GM19099 (cell line): ENCODE results near the gene KRT37.

Experiments
- POLR2A ChIP-seq: IDR thresholded peaks from 3 replicates; pipeline ENCODE4 v1.6.1; 2011; ENCODE audit warnings: low read depth; ENCODE audit not compliant: insufficient read length; ENCODE audit errors: extremely low read depth

The KRT37 gene

DNA sequence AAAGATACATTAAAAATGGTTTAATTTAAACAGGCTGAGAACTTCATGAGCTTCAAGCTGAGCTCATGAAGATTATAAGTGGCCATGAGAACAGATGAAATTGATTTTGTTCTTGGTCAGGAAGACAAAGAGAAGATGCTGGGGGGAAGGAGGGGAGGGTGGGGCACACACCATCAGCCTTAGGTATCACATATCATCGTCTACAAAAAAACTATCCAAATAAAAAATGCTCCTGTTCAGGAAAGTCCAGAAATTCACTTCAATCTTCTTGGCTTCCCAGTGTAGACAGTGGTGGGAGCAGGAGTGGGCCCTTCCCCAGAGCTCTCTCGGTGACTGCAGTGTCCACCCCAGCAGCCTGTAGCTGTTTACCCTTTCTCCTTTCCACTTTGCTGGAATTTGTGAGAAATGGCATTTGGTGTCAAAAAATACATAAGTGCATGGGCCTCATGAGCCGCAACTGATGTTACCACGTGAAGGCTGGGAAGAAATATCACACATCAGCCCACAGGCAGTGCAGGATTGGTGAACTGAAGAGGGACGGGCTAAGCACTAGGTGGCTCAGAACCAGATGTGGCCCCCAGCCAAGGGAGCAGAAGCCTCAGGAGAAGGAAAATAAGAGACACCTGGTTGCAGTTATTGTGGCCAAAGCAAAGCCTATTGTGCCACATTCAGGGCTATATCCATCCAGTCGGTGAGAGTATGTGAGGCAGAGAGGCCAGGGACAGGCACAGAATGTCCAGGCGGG lies 6.1 kb downstream of the KRT37 start:
- TF ChIP-seq POLR2A: no peak

DNA sequence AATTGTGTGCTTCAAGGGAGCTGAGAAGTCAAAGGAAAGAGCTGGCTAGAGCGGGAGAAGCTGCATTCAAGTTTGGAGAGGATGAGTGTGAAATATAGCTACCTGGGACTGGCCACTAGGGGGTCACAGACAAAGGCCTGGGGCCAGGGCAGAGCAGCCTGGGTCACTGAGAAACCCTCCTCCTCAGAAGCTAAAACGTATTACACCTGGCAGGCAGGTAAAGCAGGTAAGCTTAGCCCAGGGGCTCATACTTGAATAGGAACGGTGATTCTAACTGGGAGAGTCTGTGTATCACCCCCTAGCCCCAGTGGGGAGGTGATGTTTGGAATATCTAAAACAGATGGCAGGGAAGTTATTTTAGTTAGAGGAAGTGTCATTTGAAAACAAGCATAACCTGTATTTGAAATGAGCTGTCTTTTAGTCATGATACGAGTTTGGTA lies 6.8 kb downstream of the KRT37 start:
- TF ChIP-seq POLR2A: no peak

DNA sequence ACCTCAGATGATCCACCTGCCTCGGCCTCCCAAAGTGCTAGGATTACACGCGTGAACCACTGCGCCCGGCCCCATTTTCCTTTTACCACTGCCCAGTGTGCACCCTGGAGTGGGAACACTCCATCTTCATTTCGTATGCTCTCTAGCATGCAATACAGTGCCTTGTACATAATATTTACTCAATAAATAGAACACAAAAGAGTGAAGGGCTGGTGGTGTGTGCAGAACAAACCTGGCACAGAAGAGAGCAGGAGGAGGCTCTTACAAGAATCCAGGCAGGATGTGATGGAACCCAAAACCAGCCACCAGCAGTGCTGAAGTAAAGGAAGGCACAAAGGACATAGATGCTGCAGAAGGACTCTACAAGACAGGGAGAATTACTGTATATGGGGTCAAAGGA lies 7.3 kb downstream of the KRT37 start:
- no peak for TF ChIP-seq POLR2A

DNA sequence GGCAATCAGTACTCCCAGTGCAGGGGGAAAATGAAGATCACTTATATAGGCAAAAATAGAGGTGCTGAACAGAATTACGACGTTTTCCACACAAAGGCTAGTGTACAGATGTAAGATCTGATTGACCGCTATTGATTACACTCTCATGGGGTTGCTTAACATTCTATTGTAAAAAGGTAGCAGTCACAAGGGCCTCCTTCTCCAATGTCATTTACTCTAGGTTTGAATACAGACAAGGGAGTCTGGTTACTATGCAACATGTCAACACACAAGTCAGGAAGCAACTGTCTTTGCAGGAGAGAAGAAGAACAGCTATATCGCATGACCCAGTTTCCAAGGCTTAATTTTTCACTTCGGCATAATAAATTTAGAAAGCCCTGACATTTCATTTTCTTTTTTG lies 7.9 kb downstream of the KRT37 start:
- TF ChIP-seq POLR2A: no peak

DNA sequence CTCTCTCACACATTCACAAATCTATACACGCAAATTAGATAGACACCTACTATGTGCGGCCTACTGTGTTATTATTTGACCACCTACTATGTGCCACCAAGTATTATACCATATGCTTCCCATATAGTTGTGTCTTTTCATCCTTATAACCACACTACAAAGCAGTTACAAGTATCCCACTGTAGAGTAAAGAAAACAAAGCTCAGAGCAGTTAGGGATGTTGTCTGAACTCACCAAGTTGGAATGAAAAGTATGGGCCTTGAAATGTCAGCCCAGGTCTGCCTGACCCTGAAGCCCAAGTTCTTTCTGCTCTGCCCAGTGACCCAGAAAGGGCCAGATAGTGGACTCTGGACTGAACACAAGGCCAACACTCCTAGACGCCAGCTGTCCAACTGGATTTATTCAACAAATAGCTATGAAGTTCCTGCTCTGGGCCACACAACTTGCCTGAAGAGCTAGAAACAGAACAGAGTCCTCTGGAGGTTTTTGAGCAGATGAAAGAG lies 8.5 kb downstream of the KRT37 start:
- no peak for TF ChIP-seq POLR2A

DNA sequence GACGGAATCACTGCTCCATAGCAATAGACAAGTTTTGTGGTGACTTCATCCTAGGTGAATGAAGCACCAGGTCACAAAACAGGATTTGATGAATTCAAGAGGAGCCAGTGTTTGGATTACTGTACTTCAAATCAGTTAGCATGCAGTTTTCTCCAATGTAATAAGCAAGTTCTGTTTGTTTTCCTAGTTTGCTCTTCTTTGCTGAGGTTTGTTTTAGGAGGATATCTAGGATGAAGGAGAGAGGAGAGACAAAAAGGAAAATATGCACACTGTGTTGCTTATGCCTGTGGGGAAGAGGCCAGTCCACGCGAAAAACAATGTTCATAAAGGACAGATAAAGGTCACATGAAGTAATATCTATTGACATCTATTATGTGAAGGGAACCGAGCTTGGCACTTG lies 9.0 kb downstream of the KRT37 start:
- TF ChIP-seq POLR2A: no peak

DNA sequence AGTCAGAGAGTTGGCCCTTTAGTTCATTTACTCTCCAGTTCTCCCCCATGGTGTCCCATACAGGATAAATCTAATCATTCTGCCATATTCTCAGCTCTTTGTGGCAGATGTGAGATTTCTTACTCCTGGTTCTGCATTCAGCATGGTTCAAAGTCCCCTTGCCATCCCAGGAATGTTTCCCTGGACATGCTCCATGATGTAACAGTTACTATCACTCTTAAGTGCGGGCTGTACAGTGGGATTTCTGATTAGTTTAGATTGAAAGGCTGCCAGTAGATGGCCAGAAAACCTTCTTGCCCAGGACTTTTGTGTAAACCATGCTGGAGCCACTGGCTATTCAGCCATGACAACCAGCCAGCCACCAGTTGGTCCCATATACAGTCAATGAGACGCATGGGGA lies 10.4 kb downstream of the KRT37 start:
- no peak for TF ChIP-seq POLR2A

DNA sequence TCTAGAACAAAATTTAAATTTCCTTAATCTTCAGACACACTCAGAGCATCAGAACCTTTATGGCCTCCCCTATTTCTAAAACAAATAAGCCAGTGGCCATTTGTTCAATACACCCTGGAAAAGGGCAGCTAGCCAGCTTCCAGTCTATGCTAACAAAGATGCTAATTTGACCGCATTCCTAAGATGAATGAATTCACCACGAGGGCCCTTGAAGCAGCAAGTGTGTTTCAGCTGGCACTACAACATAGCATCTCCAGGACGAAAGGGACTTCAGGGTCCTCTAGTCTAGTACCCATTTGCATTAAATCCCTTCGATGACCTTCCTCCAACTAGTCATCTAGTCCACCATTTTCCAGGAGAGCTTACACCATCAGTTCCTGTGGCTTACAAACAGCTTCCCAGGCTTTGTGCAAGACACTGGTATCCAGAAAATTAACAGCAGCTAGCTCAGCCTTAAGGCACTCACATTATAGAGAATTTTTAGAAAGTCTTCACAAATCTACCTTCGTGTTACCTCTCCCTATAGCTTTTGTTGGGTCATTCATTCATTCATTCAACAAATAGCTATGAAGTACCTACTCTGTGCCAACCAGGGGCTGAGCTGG lies 10.9 kb downstream of the KRT37 start:
- TF ChIP-seq POLR2A: no peak

DNA sequence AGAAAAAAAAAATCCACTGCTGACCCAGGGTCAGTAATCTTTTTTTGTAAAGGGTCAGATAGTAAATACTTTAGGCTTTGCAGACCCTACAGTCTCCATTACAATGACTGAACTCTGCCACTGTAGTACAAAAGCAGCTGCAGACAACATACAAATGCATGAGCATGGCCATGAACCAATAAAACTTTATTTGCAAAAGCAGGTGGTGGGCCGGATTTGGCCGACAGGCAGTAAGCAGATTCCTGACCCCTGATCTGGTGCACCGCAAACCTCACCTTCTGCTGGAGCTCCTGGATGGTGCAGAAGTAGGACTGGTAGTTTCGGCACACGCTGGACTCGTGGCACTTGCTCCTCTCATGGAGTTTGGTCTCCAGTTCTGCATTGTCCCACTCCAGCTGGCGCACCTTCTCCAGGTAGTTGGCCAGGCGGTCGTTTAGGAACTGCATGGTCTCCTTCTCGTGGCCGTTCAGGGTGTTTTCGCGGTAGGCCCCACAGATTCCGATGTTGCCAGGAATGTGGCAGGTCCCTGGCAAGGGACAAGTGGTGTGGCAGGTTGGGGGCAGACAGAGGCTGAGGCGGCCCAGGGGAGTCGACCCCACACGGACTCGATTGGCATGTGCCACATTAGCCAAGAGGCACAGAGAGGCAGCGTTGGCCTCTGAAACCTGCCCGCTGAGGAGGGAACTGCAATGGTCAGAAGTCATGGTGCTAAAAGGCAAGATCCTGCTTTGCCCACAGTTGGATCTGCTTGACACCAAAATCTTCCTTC lies 13.1 kb downstream of the KRT37 start:
- no peak for TF ChIP-seq POLR2A

DNA sequence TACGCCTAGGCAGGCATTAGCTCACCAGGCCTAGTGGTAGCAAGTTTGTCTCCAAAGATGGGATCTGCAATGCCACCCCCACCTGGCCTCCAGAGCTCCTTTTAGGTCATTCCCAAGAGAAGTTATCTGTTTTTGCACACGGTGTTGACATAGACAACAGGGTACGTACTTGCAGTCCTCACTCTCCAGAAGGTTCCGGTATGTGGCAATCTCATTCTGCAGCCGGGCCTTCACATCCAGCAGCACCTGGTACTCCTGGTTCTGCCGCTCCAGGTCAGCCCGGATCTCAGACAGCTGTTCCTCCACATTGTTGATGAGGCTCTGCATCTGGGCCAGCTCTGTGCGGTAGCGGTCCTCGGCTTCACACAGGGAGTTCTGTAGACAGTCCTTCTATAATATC lies 17.2 kb downstream of the KRT37 start:
- no peak for TF ChIP-seq POLR2A

DNA sequence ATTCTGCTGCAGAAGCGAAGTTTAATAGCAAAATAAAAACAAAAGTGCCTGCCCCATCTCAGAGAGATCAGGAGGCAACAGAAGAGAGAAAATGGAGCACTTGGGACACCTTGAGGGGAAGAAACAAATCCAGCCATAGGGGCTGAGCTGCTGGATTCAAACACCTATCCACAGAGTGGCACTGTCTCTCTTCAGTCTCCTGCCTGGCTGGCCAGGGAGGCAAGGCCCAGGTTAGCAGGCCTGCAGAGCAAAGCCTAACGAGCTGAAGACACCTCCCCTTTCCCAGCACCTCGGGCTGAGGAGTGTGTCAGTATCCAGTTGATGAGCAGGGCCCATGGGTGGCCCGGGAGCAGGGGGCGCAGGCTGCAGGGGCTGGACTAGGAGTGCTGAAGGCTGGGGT lies 18.2 kb downstream of the KRT37 start:
- TF ChIP-seq POLR2A: no peak

DNA sequence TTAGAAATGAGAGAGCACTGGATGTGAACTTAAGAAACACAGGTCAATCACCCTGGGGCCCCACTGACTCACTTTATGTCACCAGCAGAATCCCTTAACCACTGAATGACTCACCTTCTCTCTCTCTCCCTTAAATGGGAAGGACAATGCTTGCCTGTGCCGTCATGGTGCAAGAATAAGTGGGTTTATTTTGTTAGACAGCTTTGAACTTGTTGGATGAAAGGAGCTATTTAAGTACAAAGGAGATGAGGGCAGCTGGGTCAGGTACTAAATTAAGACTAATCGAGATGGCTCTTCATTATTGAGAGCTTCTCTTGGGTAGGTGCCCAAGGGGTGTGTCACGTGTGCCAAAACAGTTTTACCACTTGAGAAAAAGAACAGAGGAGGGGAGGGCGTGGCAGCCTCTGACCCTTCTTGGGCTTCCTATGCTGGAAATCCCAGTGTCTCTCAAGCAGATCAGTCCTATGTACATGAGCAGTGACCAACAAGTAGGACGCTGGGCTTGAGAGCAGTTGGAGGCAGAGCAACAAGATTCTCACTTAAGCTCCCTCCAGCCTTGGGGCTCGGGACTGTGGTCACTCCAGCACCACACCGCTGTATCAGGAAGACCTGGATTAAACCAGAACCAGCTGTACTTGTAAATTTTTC lies 20.2 kb downstream of the KRT37 start:
- no peak for TF ChIP-seq POLR2A

DNA sequence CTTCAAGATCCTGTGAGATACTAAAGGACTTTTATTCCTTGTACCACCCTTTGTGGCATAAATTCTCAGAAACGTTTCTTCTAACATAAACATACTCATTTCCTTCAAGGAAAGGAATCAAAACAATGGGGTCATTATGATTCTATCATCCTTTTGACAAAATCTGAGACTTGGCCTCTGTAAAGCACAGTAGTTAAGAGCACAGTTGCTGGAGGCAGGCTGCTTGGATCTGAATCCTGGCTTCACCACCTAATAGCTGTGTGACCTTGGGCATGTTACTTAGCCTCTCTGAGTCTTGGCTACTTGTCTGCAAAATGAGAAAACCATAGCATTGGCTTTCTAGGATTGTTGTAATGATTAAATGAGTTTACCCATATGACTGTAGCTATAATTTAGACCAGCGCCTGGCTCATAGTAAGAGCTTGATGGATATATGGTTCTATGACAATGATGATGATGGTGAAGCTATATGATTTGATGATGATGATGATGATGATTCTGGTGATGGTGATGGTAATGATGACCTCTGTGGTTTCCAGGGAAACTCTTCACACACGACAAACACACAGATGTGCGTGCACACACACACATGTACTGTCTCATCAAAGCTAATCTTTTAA lies 20.9 kb downstream of the KRT37 start:
- TF ChIP-seq POLR2A: no peak

DNA sequence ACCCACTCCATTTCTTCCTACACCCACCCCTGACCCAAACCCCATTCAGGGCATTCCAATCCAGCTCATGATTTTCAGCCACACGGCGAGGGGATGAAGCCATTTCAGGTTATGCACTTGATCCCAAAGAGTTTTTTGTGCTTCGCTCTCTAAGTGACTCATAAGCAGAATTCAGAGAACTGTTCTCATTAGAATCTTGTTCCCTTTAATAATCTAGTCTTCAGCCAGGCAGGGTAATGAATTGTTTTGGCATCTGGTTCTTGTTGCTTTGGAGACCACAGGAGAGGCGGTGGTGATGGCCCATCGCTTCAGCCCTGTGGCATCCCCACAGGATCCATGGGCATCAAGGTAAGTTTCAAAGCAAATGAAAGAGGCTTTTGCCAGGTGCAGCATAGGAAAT lies 22.2 kb downstream of the KRT37 start:
- TF ChIP-seq POLR2A: no peak
